Activated CD8-positive, alpha-beta T cell treated with anti-CD3 and anti-CD28 coated beads, Interleukin-2, amount 10 ng/mL, durations not matched to agents 7 days and 5 days (primary cell): ENCODE measurements around the gene GARIN5B. TPM values are rescaled to one million over a fixed set of nuclear protein-coding genes. Genes with fewer than 3 reads are reported as not detected.
A peak's percentile ranks its signal among the peaks of the same experiment; 100 is the strongest.
"Not testable (repeated sequence)": the region's sequence is repeated elsewhere in the genome, so short reads cannot be mapped to it uniquely, and the experiment has no call there.

ENCODE experiments used
- ATAC-seq: fragments of 150-1000 bp; cut with Tn5 transposase; one replicate; pipeline ENCODE4 v1.10.0; 2021; ENCODE audit warnings: moderate library complexity
- CTCF ChIA-PET: fragments of 350-600 bp; sonication (Branson Sonifier 250); formaldehyde crosslinking; loops from one replicate; lab custom pipeline; 2021; ENCODE audit warnings: antibody characterized with exemption; lab: Charles Lee
- POLR2A ChIA-PET: fragments of 350-600 bp; sonication (Branson Sonifier 250); formaldehyde crosslinking; loops from one replicate; lab custom pipeline; 2021; ENCODE audit warnings: antibody characterized with exemption; lab: Charles Lee
- DNase-seq: peaks from one replicate; pipeline ENCODE4 v3.0.0-alpha.2; 2020
- H3K27ac Mint-ChIP-seq: one replicate; pipeline ENCODE4 v1.8.0; 2021; ENCODE audit warnings: mild to moderate bottlenecking, mixed read lengths
- H3K27me3 Mint-ChIP-seq: one replicate; pipeline ENCODE4 v1.8.0; 2021; ENCODE audit warnings: low read depth, mixed read lengths
- H3K36me3 Mint-ChIP-seq: one replicate; pipeline ENCODE4 v1.8.0; 2021; ENCODE audit warnings: low read depth, mixed read lengths
- H3K4me1 Mint-ChIP-seq: one replicate; pipeline ENCODE4 v1.8.0; 2021; ENCODE audit warnings: low read depth, mixed read lengths
- H3K4me3 Mint-ChIP-seq: one replicate; pipeline ENCODE4 v1.8.0; 2021; ENCODE audit warnings: mild to moderate bottlenecking, mixed read lengths
- H3K9me3 Mint-ChIP-seq: one replicate; pipeline ENCODE4 v1.8.0; 2022; ENCODE audit warnings: mixed read lengths; ENCODE audit not compliant: insufficient read depth
- total RNA-seq, 2 experiments: library from RNA; stranded (reverse); gene quantifications; one replicate each; pipeline ENCODE4 v1.2.3, GENCODE V29; 2021

The GARIN5B gene
- total RNA-seq, 2 experiments from 2014 or later, result not detected

GRCh38 chr19:55401390-55401789 lies 38.3 kb upstream of the GARIN5B start:
- H3K27ac Mint-ChIP-seq, CTCF ChIA-PET, H3K4me3 Mint-ChIP-seq, H3K9me3 Mint-ChIP-seq, DNase-seq, H3K27me3 Mint-ChIP-seq, ATAC-seq: not testable (repeated sequence)
- POLR2A ChIA-PET, result interaction anchor here (10.8 kb wide), 1 partner anchor 13 kb away, joined by 213 read pairs; the partner anchor contains the start of genes RPL28 and TMEM238
- Mint-ChIP-seq H3K36me3 (peaks cover 63% of the 10 kb centered on the region), H3K4me1 (peaks cover 51% of the 10 kb centered on the region)

GRCh38 chr19:55400281-55401087 lies 37.4 kb upstream of the GARIN5B start:
- no peaks in the 10 kb centered on the region for H3K27me3 Mint-ChIP-seq
- peaks cover 54% of the 10 kb centered on the region for H3K36me3 Mint-ChIP-seq
- no peak overlapping the region for H3K4me3 Mint-ChIP-seq
- peaks cover 42% of the 10 kb centered on the region for H3K4me1 Mint-ChIP-seq
- DNase-seq, result no peak
- H3K9me3 Mint-ChIP-seq, result no peaks in the 10 kb centered on the region
- no peak for ATAC-seq
- H3K27ac Mint-ChIP-seq, result no peak overlapping the region
- POLR2A ChIA-PET, result interaction anchor here (10.8 kb wide), 1 partner anchor 12 kb away, joined by 213 read pairs; the partner anchor contains the start of genes RPL28 and TMEM238
- CTCF ChIA-PET, result no interaction called here

GRCh38 chr19:55398200-55398925 lies 35.3 kb upstream of the GARIN5B start:
- Mint-ChIP-seq H3K36me3 (peaks cover 38% of the 10 kb centered on the region), H3K4me1 (peaks cover 31% of the 10 kb centered on the region), H3K4me3 (no peak overlapping the region), H3K9me3 (no peaks in the 10 kb centered on the region), H3K27ac (peak overlapping the region; percentile 40), H3K27me3 (no peaks in the 10 kb centered on the region)
- ChIA-PET CTCF (no interaction called here), POLR2A (interaction anchor here (0.6 to 10.8 kb wide), 5 partner anchors 8 to 933 kb away, joined by 3 to 213 read pairs (median 3); partner anchors contain the start of genes KMT5C, RPL28, TMEM238 and UBE2S)
- DNase-seq (no peak), ATAC-seq (no peak)

- Mint-ChIP-seq H3K27me3 (no peaks in the 10 kb centered on the region), H3K9me3 (no peaks in the 10 kb centered on the region), H3K27ac (no peak overlapping the region), H3K4me1 (peaks cover 29% of the 10 kb centered on the region), H3K4me3 (no peak overlapping the region), H3K36me3 (peaks cover 29% of the 10 kb centered on the region)
- DNase-seq, result no peak
- ATAC-seq, result no peak
- CTCF ChIA-PET, result no interaction called here
- POLR2A ChIA-PET, result interaction anchor here (14.2 kb wide), 1 partner anchor 10 kb away, joined by 213 read pairs; the partner anchor contains the start of gene UBE2S
Observed at GRCh38 chr19:55392820-55393761, 30.0 kb upstream of the GARIN5B start.

GRCh38 chr19:55391702-55392615 lies 28.9 kb upstream of the GARIN5B start:
- ATAC-seq (no peak), DNase-seq (no peak)
- Mint-ChIP-seq H3K27me3 (no peaks in the 10 kb centered on the region), H3K36me3 (peaks cover 40% of the 10 kb centered on the region), H3K9me3 (no peaks in the 10 kb centered on the region), H3K4me1 (peaks cover 36% of the 10 kb centered on the region), H3K4me3 (no peak overlapping the region), H3K27ac (no peak overlapping the region)
- CTCF ChIA-PET, result no interaction called here
- POLR2A ChIA-PET, result interaction anchor here (14.2 kb wide), 1 partner anchor 11 kb away, joined by 213 read pairs; the partner anchor contains the start of gene UBE2S

GRCh38 chr19:55391191-55391670 lies 28.2 kb upstream of the GARIN5B start:
- H3K4me1 Mint-ChIP-seq, result peaks cover 41% of the 10 kb centered on the region
- ChIA-PET CTCF (no interaction called here), POLR2A (interaction anchor here (14.2 kb wide), 1 partner anchor 12 kb away, joined by 213 read pairs; the partner anchor contains the start of gene UBE2S)
- peaks cover 47% of the 10 kb centered on the region for H3K36me3 Mint-ChIP-seq
- no peak overlapping the region for H3K27ac Mint-ChIP-seq
- no peak for ATAC-seq
- H3K4me3 Mint-ChIP-seq, result no peak overlapping the region
- no peaks in the 10 kb centered on the region for H3K9me3 Mint-ChIP-seq
- H3K27me3 Mint-ChIP-seq, result no peaks in the 10 kb centered on the region
- no peak for DNase-seq

- Mint-ChIP-seq H3K27ac (peak overlapping the region; percentile 68), H3K4me1 (peaks cover 41% of the 10 kb centered on the region), H3K4me3 (no peak overlapping the region), H3K27me3 (no peaks in the 10 kb centered on the region), H3K9me3 (no peaks in the 10 kb centered on the region), H3K36me3 (peaks cover 54% of the 10 kb centered on the region)
- ChIA-PET CTCF (no interaction called here), POLR2A (interaction anchor here (14.2 kb wide), 1 partner anchor 12 kb away, joined by 213 read pairs; the partner anchor contains the start of gene UBE2S)
- ATAC-seq (no peak), DNase-seq (no peak)
Observed at GRCh38 chr19:55390461-55390880, 27.4 kb upstream of the GARIN5B start.

- ChIA-PET CTCF (no interaction called here), POLR2A (interaction anchor here (0.6 to 14.2 kb wide), 3 partner anchors 13 to 148 kb away, joined by 3 to 213 read pairs (median 5); partner anchors contain the start of genes KMT5C and UBE2S)
- Mint-ChIP-seq H3K4me3 (no peak overlapping the region), H3K27ac (peak overlapping the region; percentile 46), H3K4me1 (peaks cover 44% of the 10 kb centered on the region), H3K36me3 (peaks cover 54% of the 10 kb centered on the region), H3K9me3 (no peaks in the 10 kb centered on the region), H3K27me3 (no peaks in the 10 kb centered on the region)
- no peak for ATAC-seq
- DNase-seq, result no peak
Observed at GRCh38 chr19:55389386-55390317, 26.6 kb upstream of the GARIN5B start.

- H3K27ac Mint-ChIP-seq, result peak overlapping the region; percentile 99
- POLR2A ChIA-PET, result interaction anchor here (0.8 to 14.2 kb wide), 5 partner anchors 15 to 129 kb away, joined by 3 to 213 read pairs (median 4); partner anchors contain the start of genes KMT5C, PPP6R1 and UBE2S
- H3K27me3 Mint-ChIP-seq, result no peaks in the 10 kb centered on the region
- H3K36me3 Mint-ChIP-seq, result peaks cover 56% of the 10 kb centered on the region
- H3K9me3 Mint-ChIP-seq, result no peaks in the 10 kb centered on the region
- H3K4me1 Mint-ChIP-seq, result peaks cover 52% of the 10 kb centered on the region
- CTCF ChIA-PET, result interaction anchor here (1.4 kb wide), 1 partner anchor 128 kb away, joined by 5 read pairs; no protein-coding TSS in a partner anchor
- DNase-seq (no peak), ATAC-seq (no peak)
- H3K4me3 Mint-ChIP-seq, result peak overlapping the region; percentile 100
Observed at GRCh38 chr19:55387736-55388497, 24.9 kb upstream of the GARIN5B start.
